ENCODE measurements around the gene RALGAPB. TPM values are rescaled to one million over a fixed set of nuclear protein-coding genes. Genes with fewer than 3 reads are reported as not detected.
A peak's percentile ranks its signal among the peaks of the same experiment; 100 is the strongest.

Gene RALGAPB
- total and polyA plus RNA-seq, 2 of the 13 experiments (the other 11 are each of a cell fraction or from before 2014, with no cell fraction given) = 17.6 to 30.6 TPM

- TF ChIP-seq CREBL2 (CRISPR knock-in tag; IDR thresholded peaks at IDR 0.05; ENCODE audit: borderline replicate concordance) (peak; percentile 84; the same call in 1 of the 2 replicates), ELK4 (CRISPR knock-in tag; IDR thresholded peaks at IDR 0.05; ENCODE audit: borderline replicate concordance) (peak; percentile 79; the same call in 1 of the 2 replicates), SNAPC4 (CRISPR knock-in tag; IDR thresholded peaks at IDR 0.05) (peak; percentile 72; the same call in 1 of the 2 replicates), RFXAP (CRISPR knock-in tag; IDR thresholded peaks at IDR 0.05; ENCODE audit: borderline replicate concordance) (peak; percentile 94; the same call in 1 of the 2 replicates), SYNCRIP (IDR thresholded peaks at IDR 0.05; ENCODE audit: insufficient read depth, low read depth, low read length) (no peak), SRY (CRISPR knock-in tag; IDR thresholded peaks at IDR 0.05) (peak; percentile 98), ZNF530 (CRISPR knock-in tag; IDR thresholded peaks at IDR 0.05; ENCODE audit: low read depth) (0 out of 2 replicates have a peak, but pooled peaks have one; percentile 61), ZBTB38 (CRISPR knock-in tag; IDR thresholded peaks at IDR 0.05) (peak; percentile 99), ZSCAN12 (CRISPR knock-in tag; IDR thresholded peaks at IDR 0.05) (peak; percentile 95), ZXDC (CRISPR knock-in tag; IDR thresholded peaks at IDR 0.05) (peak; percentile 98), CEBPZ (IDR thresholded peaks at IDR 0.05; ENCODE audit: low read length) (no peak), REPIN1 (CRISPR knock-in tag; IDR thresholded peaks at IDR 0.05; ENCODE audit: borderline replicate concordance, low read depth) (peak; percentile 99), RBM22 (optimal IDR thresholded peaks at IDR 0.05; ENCODE audit: low read length) (no peak), FLYWCH1 (CRISPR knock-in tag; IDR thresholded peaks at IDR 0.05) (0 out of 2 replicates have a peak, but pooled peaks have one; percentile 85)
Measured at GRCh38 chr20:38446441-38447209, 26.0 kb upstream of the RALGAPB start (continued).
